OCI-LY7 (cell line): ENCODE results near the gene RAD9A.

ENCODE experiments used
- CTCF ChIP-seq: fragments of 200-600 bp; sonication (generic); conservative IDR thresholded peaks from 2 replicates; pipeline ENCODE4 v1.5.1; 2014; ENCODE audit warnings: mild to moderate bottlenecking, antibody characterized with exemption, low read length, moderate library complexity, mixed read lengths
- EZH2phosphoT487 ChIP-seq: fragments of 200-600 bp; sonication (generic); IDR thresholded peaks from 2 replicates; pipeline ENCODE4 v1.6.1; 2018; ENCODE audit warnings: low read depth, borderline replicate concordance, mild to moderate bottlenecking, mixed run types, antibody characterized with exemption, low read length, moderate library complexity, mixed read lengths

- TF ChIP-seq EZH2phosphoT487 (no peak), CTCF (no peak)
Observed at GRCh38 chr11:67396259-67396581, 4.4 kb downstream of the RAD9A start.
